H1 (cell line): ENCODE measurements around the gene AANAT. TPM values are rescaled to one million over a fixed set of nuclear protein-coding genes. Genes with fewer than 3 reads are reported as not detected.

Source experiments
- CTCF ChIA-PET: fragments of 300-600 bp; sonication (Branson Sonifier 250); formaldehyde crosslinking; loops from one replicate; lab custom pipeline; 2021; ENCODE audit not compliant: partially characterized antibody; lab: Charles Lee
- POLR2A ChIA-PET: fragments of 300-600 bp; sonication (Branson Sonifier 250); formaldehyde crosslinking; loops from one replicate; lab custom pipeline; 2021; ENCODE audit warnings: inconsistent platforms; ENCODE audit not compliant: partially characterized antibody; lab: Charles Lee
- DNase-seq, 2 experiments: peaks; one replicate each; pipeline versions ENCODE4 v3.0.0 to v3.0.0-alpha.2; 2010 to 2022; ENCODE audit warnings: low spot score in 2 of 2, low read depth in 1 of 2, mixed read lengths in 1 of 2
- FAIRE-seq: peaks from 2 replicates; lab custom pipeline; 2011; peaks lifted over from hg19 to GRCh38; lab: Jason Lieb, UNC
- H2AFZ ChIP-seq: 2 replicates; pipeline ENCODE4 v1.8.1; 2012; ENCODE audit warnings: low read length, inconsistent platforms
- H2AK5ac ChIP-seq: 2 replicates; pipeline ENCODE4 v1.6.1; 2013; ENCODE audit warnings: low read depth, low read length
- H2BK120ac ChIP-seq: replicated peaks from 2 replicates; pipeline ENCODE3; 2013; ENCODE audit warnings: low read depth, low read length, inconsistent platforms
- H2BK12ac ChIP-seq: 2 replicates; pipeline ENCODE4 v1.6.1; 2013; ENCODE audit warnings: low read depth, low read length
- H2BK15ac ChIP-seq: 2 replicates; pipeline ENCODE4 v1.6.1; 2013; ENCODE audit warnings: low read length
- H2BK20ac ChIP-seq: 2 replicates; pipeline ENCODE4 v1.6.1; 2013; ENCODE audit warnings: low read length
- H2BK5ac ChIP-seq: 2 replicates; pipeline ENCODE4 v1.6.1; 2013; ENCODE audit warnings: low read depth, low read length
- H3K14ac ChIP-seq: 2 replicates; pipeline ENCODE4 v1.6.1; 2013; ENCODE audit warnings: inconsistent platforms; ENCODE audit not compliant: insufficient read length
- H3K18ac ChIP-seq: 2 replicates; pipeline ENCODE4 v1.6.1; 2013; ENCODE audit warnings: low read length; ENCODE audit errors: extremely low read depth
- H3K23ac ChIP-seq: 2 replicates; pipeline ENCODE4 v1.6.1; 2013; ENCODE audit warnings: inconsistent platforms; ENCODE audit not compliant: insufficient read length
- H3K23me2 ChIP-seq: 2 replicates; pipeline ENCODE4 v1.6.1; 2013; ENCODE audit warnings: low read depth, low read length
- H3K27ac ChIP-seq: 2 replicates; pipeline ENCODE4 v1.6.1; 2011; ENCODE audit warnings: low read depth, low read length, inconsistent platforms
- H3K27me3 ChIP-seq, 4 experiments: replicated peaks in 1 of 4; 1 replicate in 1 of 4; 2 replicates in 3 of 4; pipeline versions ENCODE4 v1.6.1 to v1.8.1; 2011 to 2013; ENCODE audit warnings: low read length in 3 of 4, mild to moderate bottlenecking in 3 of 4, inconsistent platforms in 2 of 4, mixed read lengths in 2 of 4, moderate library complexity in 1 of 4; ENCODE audit not compliant: control insufficient read depth in 3 of 4, insufficient read depth in 3 of 4; ENCODE audit errors: extremely low read depth in 1 of 4
- H3K36me3 ChIP-seq, 4 experiments: 2 replicates each; pipeline versions ENCODE4 v1.6.1 to v1.8.1; 2011 to 2013; ENCODE audit warnings: mild to moderate bottlenecking in 4 of 4, low read length in 3 of 4, moderate library complexity in 2 of 4, control low read depth in 1 of 4, inconsistent platforms in 1 of 4; ENCODE audit not compliant: insufficient read depth in 4 of 4, control insufficient read depth in 2 of 4
- H3K4ac ChIP-seq: replicated peaks from 2 replicates; pipeline ENCODE3; 2013; ENCODE audit warnings: low read length, low read depth, mixed read lengths, inconsistent platforms; ENCODE audit not compliant: insufficient read length
- H3K4me1 ChIP-seq, 4 experiments: replicated peaks in 1 of 4; 1 replicate in 1 of 4; 2 replicates in 3 of 4; pipeline versions ENCODE4 v1.6.1 to v1.8.1; 2011 to 2013; ENCODE audit warnings: low read length in 3 of 4, inconsistent platforms in 2 of 4, mixed read lengths in 1 of 4; ENCODE audit not compliant: insufficient read depth in 4 of 4, control insufficient read depth in 3 of 4
- H3K4me2 ChIP-seq, 2 experiments: 2 replicates each; pipeline versions ENCODE4 v1.6.1 to v1.8.1; 2011 to 2013; ENCODE audit warnings: low read depth in 2 of 2, low read length in 2 of 2, control low read depth in 1 of 2, inconsistent platforms in 1 of 2, mild to moderate bottlenecking in 1 of 2; ENCODE audit not compliant: insufficient read depth in 1 of 2
- H3K4me3 ChIP-seq, 4 experiments: fragments of 200-600, 300-600 bp in 1 of 4; sonication (generic), shearing (Covaris generic), sonication (Bioruptor Twin) in 1 of 4; 2 replicates each; pipeline versions ENCODE4 v1.5.1 to v1.8.1; 2011 to 2016; ENCODE audit warnings: low read length in 4 of 4, low read depth in 3 of 4, control low read depth in 2 of 4, inconsistent platforms in 2 of 4, mild to moderate bottlenecking in 2 of 4, mixed read lengths in 1 of 4, moderate library complexity in 1 of 4; ENCODE audit not compliant: insufficient read depth in 2 of 4; ENCODE audit errors: extremely low read depth in 1 of 4
- H3K56ac ChIP-seq: replicated peaks from 2 replicates; pipeline ENCODE3; 2013; ENCODE audit warnings: low read depth, mild to moderate bottlenecking, mixed read lengths, low read length, inconsistent platforms; ENCODE audit not compliant: insufficient read length
- H3K79me1 ChIP-seq: 2 replicates; pipeline ENCODE4 v1.6.1; 2013; ENCODE audit warnings: low read depth, low read length, control low read depth
- H3K79me2 ChIP-seq, 2 experiments: 2 replicates each; pipeline versions ENCODE4 v1.6.1 to v1.8.1; 2012 to 2013; ENCODE audit warnings: low read length in 2 of 2, mild to moderate bottlenecking in 2 of 2, inconsistent platforms in 1 of 2; ENCODE audit not compliant: insufficient read depth in 2 of 2, control insufficient read depth in 1 of 2
- H3K9ac ChIP-seq, 4 experiments: replicated peaks in 1 of 4; 1 replicate in 1 of 4; 2 replicates in 3 of 4; pipeline versions ENCODE4 v1.6.1 to v1.8.1; 2011 to 2013; ENCODE audit warnings: low read depth in 3 of 4, low read length in 3 of 4, control low read depth in 2 of 4, mild to moderate bottlenecking in 2 of 4, moderate library complexity in 2 of 4, inconsistent platforms in 1 of 4; ENCODE audit errors: extremely low read depth in 1 of 4
- H3K9me3 ChIP-seq, 2 experiments: 2 replicates each; pipeline versions ENCODE4 v1.6.1 to v1.8.1; 2012 to 2013; ENCODE audit warnings: mild to moderate bottlenecking in 2 of 2, moderate library complexity in 2 of 2, control low read depth in 1 of 2, inconsistent platforms in 1 of 2, low read depth in 1 of 2, low read length in 1 of 2, mixed read lengths in 1 of 2; ENCODE audit not compliant: insufficient read depth in 2 of 2
- H4K20me1 ChIP-seq, 2 experiments: replicated peaks in 1 of 2; 2 replicates each; pipeline versions ENCODE3 to v1.8.1; 2011 to 2013; ENCODE audit warnings: inconsistent platforms in 2 of 2, low read length in 2 of 2, mild to moderate bottlenecking in 1 of 2; ENCODE audit not compliant: insufficient read depth in 2 of 2, control insufficient read depth in 1 of 2
- H4K5ac ChIP-seq: 2 replicates; pipeline ENCODE4 v1.6.1; 2013; ENCODE audit warnings: low read length, low read depth, mixed read lengths, inconsistent platforms; ENCODE audit not compliant: insufficient read length
- H4K8ac ChIP-seq: 2 replicates; pipeline ENCODE4 v1.8.0; 2013; ENCODE audit warnings: mild to moderate bottlenecking, moderate library complexity, low read length, inconsistent platforms; ENCODE audit not compliant: insufficient read depth; ENCODE audit errors: extremely low read depth
- H4K91ac ChIP-seq: replicated peaks from 2 replicates; pipeline ENCODE3; 2013; ENCODE audit warnings: low read length, mixed read lengths, inconsistent platforms; ENCODE audit not compliant: insufficient read length
- ATF2 ChIP-seq: IDR thresholded peaks from 2 replicates; pipeline ENCODE4 v1.6.1; 2012; ENCODE audit warnings: low read length, inconsistent platforms
- EZH2 ChIP-seq: fragments of 200-600 bp; sonication (generic); IDR thresholded peaks from 2 replicates; pipeline ENCODE4 v1.7.1; 2012; ENCODE audit warnings: low read depth, mild to moderate bottlenecking, moderate library complexity, low read length, inconsistent platforms; ENCODE audit not compliant: severe bottlenecking
- GABPA ChIP-seq: IDR thresholded peaks from 2 replicates; pipeline ENCODE4 v1.6.1; 2011; ENCODE audit warnings: mild to moderate bottlenecking, low read length, moderate library complexity, borderline replicate concordance; ENCODE audit not compliant: insufficient read depth
- KDM1A ChIP-seq: fragments of 200-600, 300-600 bp; sonication (generic); IDR thresholded peaks from 2 replicates; pipeline ENCODE4 v1.7.1; 2016; ENCODE audit warnings: mild to moderate bottlenecking, low read length, borderline replicate concordance
- KDM5A ChIP-seq: fragments of 200-600 bp; IDR thresholded peaks from 2 replicates; pipeline ENCODE4 v1.7.1; 2012; ENCODE audit warnings: mild to moderate bottlenecking, low read length, inconsistent platforms, mixed read lengths
- NANOG ChIP-seq: IDR thresholded peaks from 2 replicates; pipeline ENCODE4 v1.6.1; 2011; ENCODE audit warnings: low read length, low read depth, mild to moderate bottlenecking, inconsistent platforms; ENCODE audit not compliant: insufficient read depth, poor library complexity, severe bottlenecking
- NRF1 ChIP-seq: IDR thresholded peaks from 2 replicates; pipeline ENCODE4 v1.6.1; 2011; ENCODE audit warnings: mild to moderate bottlenecking, low read depth, low read length, improper control_type of control experiment
- PHF8 ChIP-seq: fragments of 200-600 bp; sonication (generic); conservative IDR thresholded peaks from 2 replicates; pipeline ENCODE4 v1.7.1; 2012; ENCODE audit warnings: low read depth, mild to moderate bottlenecking, inconsistent platforms, low read length, moderate library complexity
- ZNF274 ChIP-seq: IDR thresholded peaks from 2 replicates; pipeline ENCODE4 v1.7.0; 2012; ENCODE audit warnings: low read length, borderline replicate concordance; ENCODE audit errors: extremely low read depth
- WGBS, 2 experiments: shearing (Covaris generic) in 1 of 2; methylation state at CpG; one replicate each; pipeline versions ENCODE4 v1.1.6 to v1.1.7; 2013 to 2015; ENCODE audit warnings: low lambda C conversion rate in 2 of 2, mixed read lengths in 2 of 2, inconsistent platforms in 1 of 2, low coverage in 1 of 2, missing lambda C conversion rate in 1 of 2; ENCODE audit not compliant: insufficient replicate concordance in 2 of 2, insufficient coverage in 1 of 2, insufficient read length in 1 of 2; ENCODE audit errors: extremely low coverage in 1 of 2, missing lambda C conversion rate in 1 of 2; 5-methylcytosine and 5-hydroxymethylcytosine counted together
- polyA plus RNA-seq, 7 experiments: library from polyadenylated mRNA; depleted of rRNA in 3 of 7; stranded (reverse) in 5 of 7; unstranded in 2 of 7; fragments of >200 nt in 5 of 7; fragments of 200-250 nt in 2 of 7; gene quantifications; 1 replicate in 5 of 7; 2 replicates in 1 of 7; 4 replicates in 1 of 7; pipeline versions ENCODE4 v1.2.1 to v1.2.3, GENCODE V29; 2011 to 2013; ENCODE audit warnings: missing spikeins in 2 of 7, mixed read lengths in 2 of 7
- total RNA-seq: library from RNA; stranded (reverse); fragmentation: NEBNext Ultra II Directional; extraction: Animal tissue kit (Norgen Biotek cat#: 25700); gene quantifications from 2 replicates; pipeline ENCODE4 v1.2.1, GENCODE V29; 2021

The AANAT gene
- total and polyA plus RNA-seq, 2 of the 8 experiments (the other 6 are each of a cell fraction or from before 2014, with no cell fraction given), result 0.53 TPM; not detected in 1

- no peak for FAIRE-seq
- no peak overlapping the region for H3K56ac ChIP-seq
- no peak overlapping the region for H2BK20ac ChIP-seq
- H3K4ac ChIP-seq, result no peak overlapping the region
- H3K9ac ChIP-seq, result no peak overlapping the region; a peak in 1 of 7 replicates
- no peak overlapping the region for H4K5ac ChIP-seq
- H3K23ac ChIP-seq, result no peak overlapping the region
- H2AFZ ChIP-seq, result no peak overlapping the region
- H3K27ac ChIP-seq, result no peak overlapping the region
- no peak overlapping the region for H2BK15ac ChIP-seq
- no peak overlapping the region for H2BK120ac ChIP-seq
- no peaks in the 10 kb centered on the region for H3K27me3 ChIP-seq
- no peak overlapping the region for H3K4me2 ChIP-seq
- peaks cover 33% of the 10 kb centered on the region for H3K79me1 ChIP-seq
- H3K4me1 ChIP-seq, result peaks cover 0 to 8% (median 5%) of the 10 kb centered on the region in 4 experiments; a peak in 6 of 7 replicates
- TF ChIP-seq PHF8 (no peak), KDM5A (no peak), GABPA (no peak), EZH2 (no peak), ZNF274 (no peak), KDM1A (no peak), NANOG (no peak), NRF1 (no peak), ATF2 (no peak)
- no peak overlapping the region for H4K8ac ChIP-seq
- no peak overlapping the region for H3K14ac ChIP-seq
- no peaks in the 10 kb centered on the region for H3K23me2 ChIP-seq
- no peak overlapping the region for H2AK5ac ChIP-seq
- H2BK12ac ChIP-seq, result no peak overlapping the region
- DNase-seq, result no peak
- H3K36me3 ChIP-seq, result 0 out of 8 replicates have a peak, but pooled peaks cover 0 to 4% (median 0%) of the 10 kb centered on the region in 4 experiments
- no peaks in the 10 kb centered on the region for H3K9me3 ChIP-seq
- no peak overlapping the region for H4K91ac ChIP-seq
- no peak overlapping the region for H2BK5ac ChIP-seq
- H3K4me3 ChIP-seq, result no peak overlapping the region
- ChIA-PET CTCF (interaction anchor here (0.7 to 1.4 kb wide), 5 partner anchors 9 to 50 kb away, joined by 3 to 4 read pairs (median 3); no protein-coding TSS in a partner anchor), POLR2A (interaction anchor here (1.4 to 2.0 kb wide), 2 partner anchors 9 to 16 kb away, joined by 3 to 5 read pairs; no protein-coding TSS in a partner anchor)
- peaks cover 11 to 21% of the 10 kb centered on the region in 2 experiments for H4K20me1 ChIP-seq
- WGBS, 2 experiments, result 89% methylated on average over 10 of the region's 10 CpGs; no CpG with 5 or more reads in 1 of the 2 experiments
- peaks cover 6 to 86% of the 10 kb centered on the region in 2 experiments; a peak in 3 of 4 replicates for H3K79me2 ChIP-seq
- no peak overlapping the region for H3K18ac ChIP-seq
These were observed 46.9 kb upstream of the AANAT start for GRCh38 chr17:76420356-76421043.
